ENCODE data around the gene FOXE3.

The FOXE3 gene

GRCh38 chr1:47382399-47382983, 33.6 kb upstream of the FOXE3 start:
- no peak for DNase-seq (ENCODE audit: low spot score)
- in situ Hi-C loops (cut with MboI; ENCODE audit: low sequenced_read_pairs, unreplicated experiment), result no loop called here
- TF ChIP-seq CTCF (IDR thresholded peaks at IDR 0.05; ENCODE audit: borderline replicate concordance, control extremely low read depth, extremely low read depth, insufficient read depth, missing control alignments), result no peak

GRCh38 chr1:47384083-47384482, 32.0 kb upstream of the FOXE3 start:
- in situ Hi-C loops (cut with MboI; ENCODE audit: low sequenced_read_pairs, unreplicated experiment), result no loop called here
- DNase-seq (ENCODE audit: low spot score), result no peak
- no peak for TF ChIP-seq CTCF (IDR thresholded peaks at IDR 0.05; ENCODE audit: borderline replicate concordance, control extremely low read depth, extremely low read depth, insufficient read depth, missing control alignments)

GRCh38 chr1:47385020-47385419, 31.1 kb upstream of the FOXE3 start:
- in situ Hi-C loops (cut with MboI; ENCODE audit: low sequenced_read_pairs, unreplicated experiment), result no loop called here
- TF ChIP-seq CTCF (IDR thresholded peaks at IDR 0.05; ENCODE audit: borderline replicate concordance, control extremely low read depth, extremely low read depth, insufficient read depth, missing control alignments), result no peak
- DNase-seq (ENCODE audit: low spot score), result no peak

GRCh38 chr1:47386268-47386667, 29.8 kb upstream of the FOXE3 start:
- TF ChIP-seq CTCF (IDR thresholded peaks at IDR 0.05; ENCODE audit: borderline replicate concordance, control extremely low read depth, extremely low read depth, insufficient read depth, missing control alignments), result no peak
- DNase-seq (ENCODE audit: low spot score), result no peak
- in situ Hi-C loops (cut with MboI; ENCODE audit: low sequenced_read_pairs, unreplicated experiment), result no loop called here

- in situ Hi-C loops (cut with MboI; ENCODE audit: low sequenced_read_pairs, unreplicated experiment), result no loop called here
- TF ChIP-seq CTCF (IDR thresholded peaks at IDR 0.05; ENCODE audit: borderline replicate concordance, control extremely low read depth, extremely low read depth, insufficient read depth, missing control alignments), result no peak
- DNase-seq (ENCODE audit: low spot score), result no peak
Measured at GRCh38 chr1:47388030-47388890, 27.8 kb upstream of the FOXE3 start.

GRCh38 chr1:47388891-47389238, 27.2 kb upstream of the FOXE3 start:
- TF ChIP-seq CTCF (IDR thresholded peaks at IDR 0.05; ENCODE audit: borderline replicate concordance, control extremely low read depth, extremely low read depth, insufficient read depth, missing control alignments), result peak; percentile 63
- in situ Hi-C loops (cut with MboI; ENCODE audit: low sequenced_read_pairs, unreplicated experiment), result no loop called here
- peak; percentile 70 for DNase-seq (ENCODE audit: low spot score)

Measured in GM13976 (cell line).